PC-3 (cell line): Measurements from ENCODE around the gene PPHLN1. TPM values are rescaled to one million over a fixed set of nuclear protein-coding genes. Genes with fewer than 3 reads are reported as not detected.

Experiments used
- ATAC-seq: fragments of 200-7000 bp; cut with Tn5 transposase; 2 replicates; pipeline ENCODE4 v1.9.1; 2020; ENCODE audit warnings: mild to moderate bottlenecking, moderate library complexity
- BruUV-seq: library from RNA; stranded (reverse); fragments of 400-500 nt; replicated peaks from 2 replicates; lab custom pipeline; 2021; lab: Mats Ljungman, UMichigan
- CTCF ChIA-PET: fragments of 300-600 bp; sonication (Branson Sonifier 250); formaldehyde crosslinking; loops from one replicate; lab custom pipeline; 2022; ENCODE audit warnings: antibody characterized with exemption; lab: Charles Lee
- POLR2A ChIA-PET: fragments of 300-600 bp; sonication (Branson Sonifier 250); formaldehyde crosslinking; loops from one replicate; lab custom pipeline; 2022; ENCODE audit warnings: antibody characterized with exemption; ENCODE audit not compliant: unreplicated experiment; lab: Charles Lee
- DNase-seq: peaks from one replicate; pipeline ENCODE4 v3.0.0-alpha.2; 2015
- H2AFZ ChIP-seq: fragments of 300-600 bp; sonication (generic); 2 replicates; pipeline ENCODE4 v1.6.0; 2016; ENCODE audit warnings: antibody characterized with exemption, low read length
- H3F3A ChIP-seq: fragments of 300-600 bp; sonication (generic); one replicate; pipeline ENCODE4 v1.6.0; 2017; ENCODE audit warnings: antibody characterized with exemption, low read length, control low read depth, mild to moderate bottlenecking; ENCODE audit not compliant: unreplicated experiment
- H3K27ac ChIP-seq: fragments of 300-600 bp; sonication (generic); 2 replicates; pipeline ENCODE4 v1.5.1; 2016; ENCODE audit warnings: mild to moderate bottlenecking, low read length
- H3K27me3 ChIP-seq: fragments of 300-600 bp; sonication (generic); 2 replicates; pipeline ENCODE4 v1.6.1; 2016; ENCODE audit warnings: low read length, mixed read lengths
- H3K36me3 ChIP-seq: fragments of 300-600 bp; sonication (generic); 2 replicates; pipeline ENCODE4 v1.6.1; 2016; ENCODE audit warnings: low read depth, mixed run types, low read length, mixed read lengths
- H3K4me1 ChIP-seq: fragments of 300-600 bp; sonication (generic); 2 replicates; pipeline ENCODE4 v1.5.1; 2016; ENCODE audit warnings: low read length; ENCODE audit not compliant: insufficient read depth
- H3K4me2 ChIP-seq: fragments of 300-600 bp; sonication (generic); 2 replicates; pipeline ENCODE4 v1.6.0; 2016; ENCODE audit warnings: low read length
- H3K4me3 ChIP-seq: fragments of 300-600 bp; sonication (generic); 2 replicates; pipeline ENCODE4 v1.5.1; 2016; ENCODE audit warnings: mild to moderate bottlenecking, low read length, mixed read lengths
- H3K79me2 ChIP-seq: fragments of 300-600 bp; sonication (generic); 2 replicates; pipeline ENCODE4 v1.6.1; 2017; ENCODE audit warnings: low read length, mixed read lengths
- H3K9ac ChIP-seq: fragments of 300-600 bp; sonication (generic); 2 replicates; pipeline ENCODE4 v1.6.0; 2016; ENCODE audit warnings: mild to moderate bottlenecking, low read length
- H3K9me2 ChIP-seq: fragments of 300-600 bp; sonication (generic); replicated peaks from 2 replicates; pipeline ENCODE4 v1.6.1; 2016; ENCODE audit warnings: mixed run types, low read length, mixed read lengths
- H3K9me3 ChIP-seq: fragments of 300-600 bp; sonication (generic); 2 replicates; pipeline ENCODE4 v1.6.1; 2016; ENCODE audit warnings: low read length, mixed read lengths
- H4K20me1 ChIP-seq: fragments of 300-600 bp; sonication (generic); 2 replicates; pipeline ENCODE4 v1.6.1; 2016; ENCODE audit warnings: low read length, mixed read lengths
- EZH2 ChIP-seq: fragments of 300-600 bp; sonication (generic); IDR thresholded peaks from one replicate; pipeline ENCODE4 v1.6.1; 2017; ENCODE audit warnings: antibody characterized with exemption, mild to moderate bottlenecking, low read length; ENCODE audit not compliant: unreplicated experiment
- EZH2phosphoT487 ChIP-seq: fragments of 300-600 bp; sonication (generic); IDR thresholded peaks from 2 replicates; pipeline ENCODE4 v1.6.1; 2018; ENCODE audit warnings: mild to moderate bottlenecking, antibody characterized with exemption, low read length, borderline replicate concordance
- intact Hi-C: fragments of 100-400 bp; cut with micrococcal nuclease; formaldehyde crosslinking; loops from 2 replicates; pipeline ENCODE4 v1.9.0; 2023
- total RNA-seq: library from RNA; depleted of rRNA; stranded (reverse); fragments of >200 nt; gene quantifications from 2 replicates; pipeline ENCODE4 v1.2.3, GENCODE V29; 2014
- TF ChIP-seq, protein P1 (sequence below): fragments of 300-600 bp; sonication (generic); conservative IDR thresholded peaks from 2 replicates; pipeline ENCODE4 v1.5.1; 2017; ENCODE audit warnings: antibody characterized with exemption, low read depth, mild to moderate bottlenecking, low read length

Gene PPHLN1
- total RNA-seq, 1 experiment from 2014 or later: 82.0 TPM

DNA sequence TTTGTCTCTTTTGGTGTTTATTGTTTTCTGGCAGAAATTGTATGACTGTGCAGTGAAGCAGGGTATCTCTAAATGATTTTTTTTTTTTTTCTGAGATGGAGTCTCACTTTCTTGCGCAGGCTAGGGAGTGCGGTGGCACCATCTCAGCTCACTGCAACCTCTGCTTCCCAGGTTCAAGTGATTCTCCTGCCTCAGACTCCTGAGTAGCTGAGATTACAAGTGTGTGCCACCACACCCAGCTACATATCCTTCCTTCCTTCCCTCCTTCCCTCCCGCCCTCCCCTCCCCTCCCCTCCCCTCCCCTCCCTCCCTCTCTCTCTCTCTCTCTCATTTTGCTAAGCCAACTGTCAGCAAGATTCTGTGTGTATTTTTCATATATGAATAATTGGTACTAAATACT is 94.4 kb downstream of the PPHLN1 start:
- no peak overlapping the region for H3K27ac ChIP-seq
- ChIA-PET POLR2A (no interaction called here), CTCF (no interaction called here)
- H3K36me3 ChIP-seq: peaks cover 3% of the 10 kb centered on the region; the same call in 1 of the 2 replicates
- H3K4me1 ChIP-seq: peaks cover 9% of the 10 kb centered on the region; the same call in 1 of the 2 replicates
- no peaks in the 10 kb centered on the region for H3K79me2 ChIP-seq
- DNase-seq: no peak
- BruUV-seq: no TSS peak
- H2AFZ ChIP-seq: no peak overlapping the region
- TF ChIP-seq EZH2: no peak
- TF ChIP-seq, protein P1, sequence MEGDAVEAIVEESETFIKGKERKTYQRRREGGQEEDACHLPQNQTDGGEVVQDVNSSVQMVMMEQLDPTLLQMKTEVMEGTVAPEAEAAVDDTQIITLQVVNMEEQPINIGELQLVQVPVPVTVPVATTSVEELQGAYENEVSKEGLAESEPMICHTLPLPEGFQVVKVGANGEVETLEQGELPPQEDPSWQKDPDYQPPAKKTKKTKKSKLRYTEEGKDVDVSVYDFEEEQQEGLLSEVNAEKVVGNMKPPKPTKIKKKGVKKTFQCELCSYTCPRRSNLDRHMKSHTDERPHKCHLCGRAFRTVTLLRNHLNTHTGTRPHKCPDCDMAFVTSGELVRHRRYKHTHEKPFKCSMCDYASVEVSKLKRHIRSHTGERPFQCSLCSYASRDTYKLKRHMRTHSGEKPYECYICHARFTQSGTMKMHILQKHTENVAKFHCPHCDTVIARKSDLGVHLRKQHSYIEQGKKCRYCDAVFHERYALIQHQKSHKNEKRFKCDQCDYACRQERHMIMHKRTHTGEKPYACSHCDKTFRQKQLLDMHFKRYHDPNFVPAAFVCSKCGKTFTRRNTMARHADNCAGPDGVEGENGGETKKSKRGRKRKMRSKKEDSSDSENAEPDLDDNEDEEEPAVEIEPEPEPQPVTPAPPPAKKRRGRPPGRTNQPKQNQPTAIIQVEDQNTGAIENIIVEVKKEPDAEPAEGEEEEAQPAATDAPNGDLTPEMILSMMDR: no peak
- TF ChIP-seq EZH2phosphoT487: no peak
- H3F3A ChIP-seq: no peaks in the 10 kb centered on the region
- H3K9ac ChIP-seq: no peak overlapping the region
- no peaks in the 10 kb centered on the region for H3K9me2 ChIP-seq
- no peaks in the 10 kb centered on the region for H3K27me3 ChIP-seq
- no peaks in the 10 kb centered on the region for H4K20me1 ChIP-seq
- no peak overlapping the region for H3K4me2 ChIP-seq
- H3K9me3 ChIP-seq: no peaks in the 10 kb centered on the region
- H3K4me3 ChIP-seq: no peak overlapping the region
- ATAC-seq: no peak
- intact Hi-C loops: no loop called here

DNA sequence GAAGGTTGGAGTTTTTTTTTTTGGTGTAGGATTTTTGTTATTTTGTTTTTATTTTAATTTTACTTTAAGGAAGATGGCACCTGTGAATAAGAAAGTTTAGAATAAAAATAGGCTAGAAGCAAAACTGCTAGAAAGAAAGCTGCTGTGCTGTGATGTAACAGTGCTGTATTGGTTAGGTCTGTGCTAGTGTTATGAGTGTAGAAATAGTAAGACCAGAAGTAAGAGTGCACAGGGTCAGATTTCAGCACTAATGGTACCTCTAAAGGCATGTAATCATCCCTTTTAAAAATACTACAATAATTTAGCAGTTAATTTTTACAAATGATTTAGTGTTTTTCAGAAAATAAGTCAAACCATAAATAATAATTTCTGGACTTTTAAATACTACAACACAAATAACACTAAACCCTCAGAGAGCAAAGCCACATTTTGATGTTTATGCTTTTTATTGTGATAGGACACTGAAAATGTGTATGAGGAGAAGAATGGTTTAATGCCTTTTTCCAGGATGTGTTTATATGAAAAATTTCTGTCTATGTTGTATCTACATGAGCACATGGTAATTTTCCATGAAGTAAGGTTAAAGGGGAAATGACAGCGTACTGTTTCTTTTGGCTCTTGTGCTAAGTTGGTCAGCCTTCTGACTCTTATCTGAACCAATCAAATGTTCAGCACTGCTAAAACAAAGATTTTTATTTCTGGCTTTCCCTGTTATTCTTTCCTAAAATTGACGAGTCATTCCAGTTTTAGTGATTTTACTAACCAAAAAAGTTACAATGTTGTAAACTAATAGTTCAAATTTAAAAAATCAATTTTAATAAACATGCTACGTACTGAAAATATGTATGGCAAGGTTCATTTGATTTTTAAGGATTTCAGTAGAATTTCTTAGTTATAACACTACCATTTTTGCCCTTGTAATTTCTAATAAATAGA is 96.1 kb downstream of the PPHLN1 start:
- Histone ChIP-seq H3K36me3 (no peaks in the 10 kb centered on the region), H3K9ac (no peak overlapping the region), H3K9me3 (no peaks in the 10 kb centered on the region), H3K9me2 (no peaks in the 10 kb centered on the region), H3K4me1 (peaks cover 19% of the 10 kb centered on the region), H3K4me2 (no peak overlapping the region), H3K79me2 (no peaks in the 10 kb centered on the region), H4K20me1 (no peaks in the 10 kb centered on the region), H3K27ac (no peak overlapping the region), H3F3A (no peaks in the 10 kb centered on the region), H3K27me3 (no peaks in the 10 kb centered on the region), H3K4me3 (no peak overlapping the region), H2AFZ (no peak overlapping the region)
- DNase-seq (peak; percentile 18), ATAC-seq (peak; percentile 55)
- intact Hi-C loops: no loop called here
- POLR2A ChIA-PET: no interaction called here
- BruUV-seq: no TSS peak
- TF ChIP-seq, protein P1: no peak
- TF ChIP-seq EZH2phosphoT487: no peak
- TF ChIP-seq EZH2: no peak
- CTCF ChIA-PET: no interaction called here

- DNase-seq (no peak), ATAC-seq (no peak)
- Histone ChIP-seq H3F3A (no peaks in the 10 kb centered on the region), H3K36me3 (no peaks in the 10 kb centered on the region), H3K4me3 (no peak overlapping the region), H3K27me3 (no peaks in the 10 kb centered on the region), H4K20me1 (no peaks in the 10 kb centered on the region), H3K79me2 (no peaks in the 10 kb centered on the region), H3K4me1 (peaks cover 21% of the 10 kb centered on the region), H3K9me2 (no peaks in the 10 kb centered on the region), H3K27ac (no peak overlapping the region), H2AFZ (no peak overlapping the region), H3K9ac (no peak overlapping the region), H3K9me3 (no peaks in the 10 kb centered on the region), H3K4me2 (no peak overlapping the region)
- BruUV-seq: no TSS peak
- CTCF ChIA-PET: no interaction called here
- POLR2A ChIA-PET: no interaction called here
- intact Hi-C loops: no loop called here
- TF ChIP-seq EZH2phosphoT487 (no peak), EZH2 (no peak)
- TF ChIP-seq, protein P1: no peak
These were observed 96.8 kb downstream of the PPHLN1 start for GRCh38 chr12:42422785-42423184.
